H9 (cell line): Measurements from ENCODE around the gene FAXDC2. TPM values are rescaled to one million over a fixed set of nuclear protein-coding genes. Genes with fewer than 3 reads are reported as not detected.

Experiments used
- DNase-seq: peaks from one replicate; pipeline ENCODE4 v3.0.0-alpha.2; 2017
- H2AFZ ChIP-seq: one replicate; pipeline ENCODE4 v1.6.1; 2013; ENCODE audit warnings: mild to moderate bottlenecking, low read length, control low read depth, moderate library complexity
- H2AK5ac ChIP-seq: 2 replicates; pipeline ENCODE4 v1.6.1; 2013; ENCODE audit warnings: low read length, control low read depth, mixed read lengths; ENCODE audit not compliant: insufficient read length
- H2BK120ac ChIP-seq: one replicate; pipeline ENCODE4 v1.6.1; 2013; ENCODE audit warnings: low read depth, mild to moderate bottlenecking, low read length, control low read depth, inconsistent platforms; ENCODE audit not compliant: poor library complexity, severe bottlenecking
- H2BK12ac ChIP-seq: 2 replicates; pipeline ENCODE4 v1.6.1; 2013; ENCODE audit warnings: low read length, control low read depth, mixed read lengths, low read depth; ENCODE audit not compliant: insufficient read length
- H2BK15ac ChIP-seq: 2 replicates; pipeline ENCODE4 v1.6.1; 2013; ENCODE audit warnings: low read depth, low read length, control low read depth
- H2BK20ac ChIP-seq: one replicate; pipeline ENCODE4 v1.6.1; 2013; ENCODE audit warnings: low read depth, mild to moderate bottlenecking, low read length, control low read depth, inconsistent platforms; ENCODE audit not compliant: poor library complexity, severe bottlenecking
- H2BK5ac ChIP-seq: 2 replicates; pipeline ENCODE4 v1.6.1; 2013; ENCODE audit warnings: low read length, control low read depth, mixed read lengths; ENCODE audit not compliant: insufficient read length
- H3K14ac ChIP-seq: 2 replicates; pipeline ENCODE4 v1.6.1; 2013; ENCODE audit warnings: low read length, control low read depth; ENCODE audit not compliant: insufficient read depth
- H3K18ac ChIP-seq: 2 replicates; pipeline ENCODE4 v1.6.1; 2013; ENCODE audit warnings: low read depth, mild to moderate bottlenecking, mixed read lengths, low read length, control low read depth; ENCODE audit not compliant: insufficient read length
- H3K23ac ChIP-seq: 2 replicates; pipeline ENCODE4 v1.6.1; 2013; ENCODE audit warnings: low read length, control low read depth, mixed read lengths, low read depth; ENCODE audit not compliant: insufficient read length
- H3K23me2 ChIP-seq: 2 replicates; pipeline ENCODE4 v1.6.1; 2013; ENCODE audit warnings: low read depth, mild to moderate bottlenecking, mixed read lengths, low read length, control low read depth; ENCODE audit not compliant: insufficient read length, poor library complexity, severe bottlenecking
- H3K27ac ChIP-seq: 2 replicates; pipeline ENCODE4 v1.5.1; 2013; ENCODE audit warnings: low read length, control low read depth, mixed read lengths, low read depth; ENCODE audit not compliant: insufficient read length
- H3K27me3 ChIP-seq: 2 replicates; pipeline ENCODE4 v1.6.1; 2013; ENCODE audit warnings: low read length, control low read depth, inconsistent platforms; ENCODE audit not compliant: insufficient read depth
- H3K4ac ChIP-seq: 2 replicates; pipeline ENCODE4 v1.6.1; 2013; ENCODE audit warnings: low read depth, mild to moderate bottlenecking, control low read depth, inconsistent platforms, low read length, moderate library complexity
- H3K4me1 ChIP-seq: 2 replicates; pipeline ENCODE4 v1.6.1; 2013; ENCODE audit warnings: low read length, control low read depth, inconsistent platforms; ENCODE audit not compliant: insufficient read depth
- H3K4me2 ChIP-seq: 2 replicates; pipeline ENCODE4 v1.6.1; 2013; ENCODE audit warnings: low read length, control low read depth, mixed read lengths; ENCODE audit not compliant: insufficient read length, insufficient read depth
- H3K56ac ChIP-seq: 2 replicates; pipeline ENCODE4 v1.6.1; 2013; ENCODE audit warnings: low read depth, mild to moderate bottlenecking, mixed read lengths, low read length, control low read depth; ENCODE audit not compliant: insufficient read length
- H3K79me1 ChIP-seq: 2 replicates; pipeline ENCODE4 v1.6.1; 2013; ENCODE audit warnings: low read depth, mild to moderate bottlenecking, moderate library complexity, low read length, control low read depth, inconsistent platforms; ENCODE audit not compliant: insufficient read depth, poor library complexity, severe bottlenecking
- H3K79me2 ChIP-seq: 2 replicates; pipeline ENCODE4 v1.6.1; 2013; ENCODE audit warnings: low read length, control low read depth, inconsistent platforms; ENCODE audit not compliant: insufficient read depth
- H3K9ac ChIP-seq: 2 replicates; pipeline ENCODE4 v1.6.1; 2013; ENCODE audit warnings: low read length, control low read depth, mixed read lengths; ENCODE audit not compliant: insufficient read length; ENCODE audit errors: extremely low read depth
- H3K9me3 ChIP-seq: one replicate; pipeline ENCODE4 v1.6.1; 2013; ENCODE audit warnings: low read depth, low read length, inconsistent platforms; ENCODE audit not compliant: control insufficient read depth
- H3T11ph ChIP-seq: one replicate; pipeline ENCODE4 v1.6.1; 2013; ENCODE audit warnings: mild to moderate bottlenecking, low read length, control low read depth, inconsistent platforms
- H4K20me1 ChIP-seq: one replicate; pipeline ENCODE4 v1.6.1; 2013; ENCODE audit not compliant: control insufficient read depth, insufficient read length, insufficient read depth
- H4K5ac ChIP-seq: 2 replicates; pipeline ENCODE4 v1.6.1; 2013; ENCODE audit warnings: low read depth, mild to moderate bottlenecking, mixed read lengths, low read length, control low read depth; ENCODE audit not compliant: insufficient read length
- H4K8ac ChIP-seq: replicated peaks from 2 replicates; pipeline ENCODE4 v1.6.1; 2013; ENCODE audit warnings: low read length, control low read depth, mixed read lengths, low read depth; ENCODE audit not compliant: insufficient read length
- H4K91ac ChIP-seq: 2 replicates; pipeline ENCODE4 v1.6.1; 2013; ENCODE audit warnings: low read depth, mild to moderate bottlenecking, moderate library complexity, mixed read lengths, low read length, control low read depth; ENCODE audit not compliant: insufficient read length
- H3K27ac Mint-ChIP-seq, 3 experiments: 2 replicates in 2 of 3; 3 replicates in 1 of 3; pipeline ENCODE4 v1.8.0; 2020 to 2021; ENCODE audit warnings: mixed read lengths in 3 of 3, mild to moderate bottlenecking in 1 of 3, moderate library complexity in 1 of 3
- H3K27me3 Mint-ChIP-seq: 2 replicates; pipeline ENCODE4 v1.8.0; 2021; ENCODE audit warnings: low read depth, mild to moderate bottlenecking, moderate library complexity, mixed read lengths
- H3K36me3 Mint-ChIP-seq, 3 experiments: 2 replicates in 2 of 3; 3 replicates in 1 of 3; pipeline ENCODE4 v1.8.0; 2020 to 2021; ENCODE audit warnings: low read depth in 3 of 3, mixed read lengths in 3 of 3; ENCODE audit not compliant: insufficient read depth in 1 of 3
- H3K4me1 Mint-ChIP-seq, 2 experiments: 2 replicates each; pipeline ENCODE4 v1.8.0; 2020; ENCODE audit warnings: mixed read lengths in 2 of 2
- H3K4me3 Mint-ChIP-seq, 2 experiments: 2 replicates in 1 of 2; 3 replicates in 1 of 2; pipeline ENCODE4 v1.8.0; 2020 to 2021; ENCODE audit warnings: mild to moderate bottlenecking in 2 of 2, mixed read lengths in 2 of 2, moderate library complexity in 1 of 2
- H3K9me3 Mint-ChIP-seq, 2 experiments: 2 replicates in 1 of 2; 3 replicates in 1 of 2; pipeline ENCODE4 v1.8.0; 2020; ENCODE audit warnings: mild to moderate bottlenecking in 2 of 2, mixed read lengths in 2 of 2, moderate library complexity in 1 of 2
- CTCF ChIP-seq: fragments of 200-600 bp; sonication (generic); conservative IDR thresholded peaks from 3 replicates; pipeline ENCODE4 v1.8.0; 2021; ENCODE audit warnings: antibody characterized with exemption, mild to moderate bottlenecking
- total RNA-seq: library from RNA; stranded (reverse); gene quantifications from 2 replicates; pipeline ENCODE4 v1.2.1, GENCODE V29; 2021

The FAXDC2 gene
- total RNA-seq, 1 experiment from 2014 or later, result 3.0 TPM

GRCh38 chr5:154800582-154800981 is 49.8 kb downstream of the FAXDC2 start:
- Histone ChIP-seq H3K4me2 (no peak overlapping the region), H4K91ac (no peak overlapping the region), H3K14ac (no peak overlapping the region), H2BK12ac (no peak overlapping the region), H2AK5ac (no peak overlapping the region), H2BK5ac (no peak overlapping the region), H3K4ac (no peak overlapping the region), H2BK20ac (no peak overlapping the region), H2BK120ac (no peak overlapping the region), H3T11ph (no peak overlapping the region), H3K27ac (no peak overlapping the region), H3K9ac (no peak overlapping the region), H3K18ac (no peak overlapping the region), H3K23ac (no peak overlapping the region), H3K79me2 (no peaks in the 10 kb centered on the region), H4K5ac (no peak overlapping the region), H3K23me2 (no peaks in the 10 kb centered on the region), H3K56ac (no peak overlapping the region), H3K27me3 (no peaks in the 10 kb centered on the region), H4K8ac (no peak overlapping the region), H2BK15ac (no peak overlapping the region), H2AFZ (no peak overlapping the region), H3K4me1 (no peaks in the 10 kb centered on the region), H3K9me3 (no peaks in the 10 kb centered on the region), H4K20me1 (no peaks in the 10 kb centered on the region), H3K79me1 (peaks cover 3% of the 10 kb centered on the region)
- no peak for TF ChIP-seq CTCF
- peaks cover 73 to 92% (median 91%) of the 10 kb centered on the region in 3 experiments; a peak in 6 of 7 replicates for H3K36me3 Mint-ChIP-seq
- H3K27me3 Mint-ChIP-seq, result no peaks in the 10 kb centered on the region; the same call in 1 of the 2 replicates
- DNase-seq, result no peak
- H3K4me3 Mint-ChIP-seq, result no peak overlapping the region
- H3K4me1 Mint-ChIP-seq, result no peaks in the 10 kb centered on the region
- H3K9me3 Mint-ChIP-seq, result no peaks in the 10 kb centered on the region
- H3K27ac Mint-ChIP-seq, result peak overlapping the region in 2 of 3 experiments; percentile 13 to 52; a peak in 2 of 7 replicates
